HepG2 (cell line): ENCODE measurements around the gene CD7. TPM values are rescaled to one million over a fixed set of nuclear protein-coding genes. Genes with fewer than 3 reads are reported as not detected.

Source experiments
- CBFB ChIP-seq: sonication (generic); formaldehyde crosslinking; IDR thresholded peaks from 2 replicates; pipeline ENCODE4 v1.4.0; 2020; ENCODE audit warnings: missing genetic modification reagents
- GFI1 ChIP-seq: sonication (generic); formaldehyde crosslinking; IDR thresholded peaks from 2 replicates; pipeline ENCODE4 v1.5.0; 2020; ENCODE audit warnings: missing genetic modification reagents, mild to moderate bottlenecking, borderline replicate concordance
- HES4 ChIP-seq: sonication (generic); formaldehyde crosslinking; IDR thresholded peaks from 2 replicates; pipeline ENCODE4 v1.9.0; 2021; ENCODE audit warnings: mild to moderate bottlenecking, missing genetic modification reagents, borderline replicate concordance
- HNF4G ChIP-seq, 2 experiments: sonication (generic) in 1 of 2; formaldehyde crosslinking in 1 of 2; IDR thresholded peaks; 2 replicates each; pipeline versions ENCODE4 v1.4.0 to v1.6.1; 2011 to 2020; ENCODE audit warnings: borderline replicate concordance in 2 of 2, low read depth in 2 of 2, mild to moderate bottlenecking in 2 of 2, low read length in 1 of 2, missing genetic modification reagents in 1 of 2, moderate library complexity in 1 of 2
- KAT2B ChIP-seq: fragments of 150-350 bp; IDR thresholded peaks from 2 replicates; pipeline ENCODE4 v1.6.1; 2014; ENCODE audit warnings: low read depth, low read length, borderline replicate concordance
- LCORL ChIP-seq, 2 experiments: fragments of 450-650 bp in 1 of 2; sonication (generic) in 1 of 2; formaldehyde crosslinking in 1 of 2; IDR thresholded peaks; 2 replicates each; pipeline versions ENCODE4 v1.5.0 to v1.6.1; 2017 to 2020; ENCODE audit warnings: antibody characterized with exemption in 1 of 2, missing genetic modification reagents in 1 of 2
- MTA1 ChIP-seq: sonication (generic); formaldehyde crosslinking; IDR thresholded peaks from 2 replicates; pipeline ENCODE4 v1.4.0; 2020; ENCODE audit warnings: missing genetic modification reagents, mild to moderate bottlenecking, borderline replicate concordance
- SAP130 ChIP-seq: IDR thresholded peaks from 2 replicates; pipeline ENCODE4 v1.6.1; 2016; ENCODE audit warnings: low read depth
- SMAD1 ChIP-seq: sonication (generic); formaldehyde crosslinking; IDR thresholded peaks from 2 replicates; pipeline ENCODE4 v1.4.0; 2020; ENCODE audit warnings: missing genetic modification reagents, low read depth, mild to moderate bottlenecking, borderline replicate concordance
- SP4 ChIP-seq: sonication (generic); formaldehyde crosslinking; IDR thresholded peaks from 2 replicates; pipeline ENCODE4 v1.8.1; 2023; ENCODE audit warnings: mild to moderate bottlenecking, missing genetic modification reagents
- ZFYVE20 ChIP-seq: sonication (generic); formaldehyde crosslinking; IDR thresholded peaks from 2 replicates; pipeline ENCODE4 v1.8.0; 2023; ENCODE audit warnings: low read depth, mild to moderate bottlenecking, moderate library complexity, missing genetic modification reagents, borderline replicate concordance
- ZMYM3 ChIP-seq: sonication (generic); formaldehyde crosslinking; IDR thresholded peaks from 2 replicates; pipeline ENCODE4 v1.5.1; 2020; ENCODE audit warnings: mild to moderate bottlenecking, missing genetic modification reagents
- ZNF441 ChIP-seq: sonication (generic); formaldehyde crosslinking; IDR thresholded peaks from 2 replicates; pipeline ENCODE4 v1.7.0; 2021; ENCODE audit warnings: missing genetic modification reagents, borderline replicate concordance
- ZNF446 ChIP-seq: sonication (generic); formaldehyde crosslinking; IDR thresholded peaks from 2 replicates; pipeline ENCODE4 v1.5.0; 2020; ENCODE audit warnings: mild to moderate bottlenecking, missing genetic modification reagents
- ZNF557 ChIP-seq: sonication (generic); formaldehyde crosslinking; IDR thresholded peaks from 2 replicates; pipeline ENCODE4 v1.4.0; 2020; ENCODE audit warnings: missing genetic modification reagents
- ZNF749 ChIP-seq: sonication (generic); formaldehyde crosslinking; IDR thresholded peaks from 2 replicates; pipeline ENCODE4 v1.8.0; 2022; ENCODE audit warnings: mild to moderate bottlenecking, missing genetic modification reagents, moderate library complexity, borderline replicate concordance
- polyA plus RNA-seq, 8 experiments: library from polyadenylated mRNA; depleted of rRNA in 3 of 8; stranded (reverse) in 7 of 8; unstranded in 1 of 8; fragments of >200 nt; fragmentation: Illumina TruSeq in 4 of 8; extraction: Trizol in 4 of 8; gene quantifications; 2 replicates each; pipeline versions ENCODE4 v1.2.1 to v1.2.3, GENCODE V29; 2011 to 2016; ENCODE audit warnings: low read depth in 4 of 8, missing spikeins in 1 of 8, mixed read lengths in 1 of 8; ENCODE audit not compliant: insufficient read depth in 1 of 8
- total RNA-seq, 5 experiments: library from RNA; depleted of rRNA; stranded (reverse); fragments of >200 nt; fragmentation: Illumina TruSeq; extraction: Trizol; gene quantifications; 2 replicates each; pipeline ENCODE4 v1.2.3, GENCODE V29; 2016; ENCODE audit warnings: low read depth in 1 of 5
- TF ChIP-seq, protein P1 (sequence below): sonication (generic); formaldehyde crosslinking; IDR thresholded peaks from 2 replicates; pipeline ENCODE4 v1.4.0; 2020; ENCODE audit warnings: mild to moderate bottlenecking, missing genetic modification reagents
- TF ChIP-seq, protein P2 (sequence below): sonication (generic); formaldehyde crosslinking; IDR thresholded peaks from 2 replicates; pipeline ENCODE4 v1.5.0; 2020; ENCODE audit warnings: missing genetic modification reagents, mild to moderate bottlenecking, borderline replicate concordance
- TF ChIP-seq, protein P3 (sequence below): IDR thresholded peaks from 2 replicates; pipeline ENCODE4 v1.6.1; 2016; ENCODE audit warnings: low read depth, control low read depth

CD7 gene
- total and polyA plus RNA-seq, 2 of the 13 experiments (the other 11 are each of a cell fraction or from before 2014, with no cell fraction given), result 67.6 to 76.4 TPM

DNA sequence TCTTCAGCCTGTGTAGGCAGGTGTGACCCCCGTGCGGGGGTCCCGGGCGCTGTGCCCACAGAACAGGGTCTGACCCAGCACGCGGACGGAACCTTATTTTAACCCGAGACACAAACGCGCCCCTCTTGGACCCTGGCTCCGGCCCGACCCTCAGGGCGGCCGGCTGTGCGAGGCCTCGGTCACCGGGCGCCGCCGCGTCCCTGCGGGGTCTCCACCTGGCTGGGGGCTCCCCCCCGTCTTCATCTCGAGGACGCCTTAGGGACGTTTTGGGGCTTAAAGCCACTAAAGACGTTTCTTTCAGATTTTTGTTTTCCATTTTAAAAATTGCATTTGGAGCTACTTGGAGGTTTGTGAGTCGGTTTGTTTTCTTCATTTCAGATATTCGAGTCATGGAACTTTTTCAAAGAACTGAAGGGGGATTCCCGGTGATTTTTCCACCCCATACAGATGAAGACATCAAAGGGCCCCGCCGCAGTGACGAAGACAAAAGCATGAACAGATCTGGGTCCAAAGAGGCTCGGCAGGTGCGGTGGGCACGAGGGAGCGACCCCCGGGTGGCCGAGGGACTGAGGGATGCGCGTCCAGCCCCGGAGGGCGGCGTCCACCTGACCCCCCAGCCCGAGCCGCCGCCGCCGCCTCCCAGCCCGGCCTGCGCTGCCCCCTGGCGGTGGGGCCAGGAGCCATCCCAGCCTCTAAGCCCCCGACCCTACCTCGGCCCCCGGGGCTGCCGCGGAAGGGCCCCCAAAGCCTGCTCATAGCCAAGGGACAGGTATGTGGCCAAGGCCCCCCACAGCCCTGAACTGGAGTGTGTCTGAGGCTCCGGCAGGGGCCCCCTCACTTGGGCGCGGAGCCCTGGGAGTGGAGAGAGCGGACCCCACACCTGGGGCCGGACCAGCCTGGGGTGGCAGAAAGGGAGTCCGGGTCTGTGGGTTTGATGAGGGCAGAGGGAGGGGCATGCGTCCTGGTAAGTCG is 3.8 kb upstream of the CD7 start (continued):
- TF ChIP-seq, protein P1, sequence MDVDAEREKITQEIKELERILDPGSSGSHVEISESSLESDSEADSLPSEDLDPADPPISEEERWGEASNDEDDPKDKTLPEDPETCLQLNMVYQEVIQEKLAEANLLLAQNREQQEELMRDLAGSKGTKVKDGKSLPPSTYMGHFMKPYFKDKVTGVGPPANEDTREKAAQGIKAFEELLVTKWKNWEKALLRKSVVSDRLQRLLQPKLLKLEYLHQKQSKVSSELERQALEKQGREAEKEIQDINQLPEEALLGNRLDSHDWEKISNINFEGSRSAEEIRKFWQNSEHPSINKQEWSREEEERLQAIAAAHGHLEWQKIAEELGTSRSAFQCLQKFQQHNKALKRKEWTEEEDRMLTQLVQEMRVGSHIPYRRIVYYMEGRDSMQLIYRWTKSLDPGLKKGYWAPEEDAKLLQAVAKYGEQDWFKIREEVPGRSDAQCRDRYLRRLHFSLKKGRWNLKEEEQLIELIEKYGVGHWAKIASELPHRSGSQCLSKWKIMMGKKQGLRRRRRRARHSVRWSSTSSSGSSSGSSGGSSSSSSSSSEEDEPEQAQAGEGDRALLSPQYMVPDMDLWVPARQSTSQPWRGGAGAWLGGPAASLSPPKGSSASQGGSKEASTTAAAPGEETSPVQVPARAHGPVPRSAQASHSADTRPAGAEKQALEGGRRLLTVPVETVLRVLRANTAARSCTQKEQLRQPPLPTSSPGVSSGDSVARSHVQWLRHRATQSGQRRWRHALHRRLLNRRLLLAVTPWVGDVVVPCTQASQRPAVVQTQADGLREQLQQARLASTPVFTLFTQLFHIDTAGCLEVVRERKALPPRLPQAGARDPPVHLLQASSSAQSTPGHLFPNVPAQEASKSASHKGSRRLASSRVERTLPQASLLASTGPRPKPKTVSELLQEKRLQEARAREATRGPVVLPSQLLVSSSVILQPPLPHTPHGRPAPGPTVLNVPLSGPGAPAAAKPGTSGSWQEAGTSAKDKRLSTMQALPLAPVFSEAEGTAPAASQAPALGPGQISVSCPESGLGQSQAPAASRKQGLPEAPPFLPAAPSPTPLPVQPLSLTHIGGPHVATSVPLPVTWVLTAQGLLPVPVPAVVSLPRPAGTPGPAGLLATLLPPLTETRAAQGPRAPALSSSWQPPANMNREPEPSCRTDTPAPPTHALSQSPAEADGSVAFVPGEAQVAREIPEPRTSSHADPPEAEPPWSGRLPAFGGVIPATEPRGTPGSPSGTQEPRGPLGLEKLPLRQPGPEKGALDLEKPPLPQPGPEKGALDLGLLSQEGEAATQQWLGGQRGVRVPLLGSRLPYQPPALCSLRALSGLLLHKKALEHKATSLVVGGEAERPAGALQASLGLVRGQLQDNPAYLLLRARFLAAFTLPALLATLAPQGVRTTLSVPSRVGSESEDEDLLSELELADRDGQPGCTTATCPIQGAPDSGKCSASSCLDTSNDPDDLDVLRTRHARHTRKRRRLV (CRISPR knock-in tag), result no peak
- TF ChIP-seq HES4 (CRISPR knock-in tag) (peak; percentile 70; the same call in 1 of the 2 replicates), CBFB (CRISPR knock-in tag) (no peak), GFI1 (CRISPR knock-in tag) (peak; percentile 35; the same call in 1 of the 2 replicates), HNF4G (IDR thresholded peaks at IDR 0.05; ENCODE audit: borderline replicate concordance, low read depth, low read length) (no peak), HNF4G (CRISPR knock-in tag; IDR thresholded peaks at IDR 0.05; ENCODE audit: borderline replicate concordance, low read depth) (peak; percentile 22; the same call in 1 of the 2 replicates), KAT2B (no peak), MTA1 (peak; percentile 65; the same call in 1 of the 2 replicates), ZNF446 (CRISPR knock-in tag) (no peak; the same call in 1 of the 2 replicates), ZNF557 (CRISPR knock-in tag) (no peak), SAP130 (CRISPR knock-in tag) (no peak; the same call in 1 of the 2 replicates), ZMYM3 (CRISPR knock-in tag) (0 out of 2 replicates have a peak, but pooled peaks have one; percentile 6), LCORL (IDR thresholded peaks at IDR 0.05) (no peak), LCORL (CRISPR knock-in tag; IDR thresholded peaks at IDR 0.05) (peak; percentile 64; the same call in 1 of the 2 replicates), ZNF441 (peak; percentile 64; the same call in 1 of the 2 replicates), ZNF749 (CRISPR knock-in tag) (peak; percentile 63; the same call in 1 of the 2 replicates), SP4 (CRISPR knock-in tag) (peak; percentile 57; the same call in 1 of the 2 replicates), SMAD1 (CRISPR knock-in tag) (peak; percentile 38; the same call in 1 of the 2 replicates), ZFYVE20 (no peak)
- TF ChIP-seq, protein P2, sequence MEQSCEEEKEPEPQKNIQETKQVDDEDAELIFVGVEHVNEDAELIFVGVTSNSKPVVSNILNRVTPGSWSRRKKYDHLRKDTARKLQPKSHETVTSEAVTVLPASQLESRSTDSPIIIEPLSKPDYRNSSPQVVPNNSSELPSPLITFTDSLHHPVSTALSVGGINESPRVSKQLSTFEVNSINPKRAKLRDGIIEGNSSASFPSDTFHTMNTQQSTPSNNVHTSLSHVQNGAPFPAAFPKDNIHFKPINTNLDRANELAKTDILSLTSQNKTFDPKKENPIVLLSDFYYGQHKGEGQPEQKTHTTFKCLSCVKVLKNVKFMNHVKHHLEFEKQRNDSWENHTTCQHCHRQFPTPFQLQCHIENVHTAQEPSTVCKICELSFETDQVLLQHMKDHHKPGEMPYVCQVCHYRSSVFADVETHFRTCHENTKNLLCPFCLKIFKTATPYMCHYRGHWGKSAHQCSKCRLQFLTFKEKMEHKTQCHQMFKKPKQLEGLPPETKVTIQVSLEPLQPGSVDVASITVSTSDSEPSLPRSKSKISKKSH (CRISPR knock-in tag), result 0 out of 2 replicates have a peak, but pooled peaks have one; percentile 7
- TF ChIP-seq, protein P3, sequence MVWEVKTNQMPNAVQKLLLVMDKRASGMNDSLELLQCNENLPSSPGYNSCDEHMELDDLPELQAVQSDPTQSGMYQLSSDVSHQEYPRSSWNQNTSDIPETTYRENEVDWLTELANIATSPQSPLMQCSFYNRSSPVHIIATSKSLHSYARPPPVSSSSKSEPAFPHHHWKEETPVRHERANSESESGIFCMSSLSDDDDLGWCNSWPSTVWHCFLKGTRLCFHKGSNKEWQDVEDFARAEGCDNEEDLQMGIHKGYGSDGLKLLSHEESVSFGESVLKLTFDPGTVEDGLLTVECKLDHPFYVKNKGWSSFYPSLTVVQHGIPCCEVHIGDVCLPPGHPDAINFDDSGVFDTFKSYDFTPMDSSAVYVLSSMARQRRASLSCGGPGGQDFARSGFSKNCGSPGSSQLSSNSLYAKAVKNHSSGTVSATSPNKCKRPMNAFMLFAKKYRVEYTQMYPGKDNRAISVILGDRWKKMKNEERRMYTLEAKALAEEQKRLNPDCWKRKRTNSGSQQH (CRISPR knock-in tag), result 0 out of 2 replicates have a peak, but pooled peaks have one; percentile 71
